Measurements from ENCODE around the gene ALKBH6. TPM values are rescaled to one million over a fixed set of nuclear protein-coding genes. Genes with fewer than 3 reads are reported as not detected.

Gene ALKBH6
- total and polyA plus RNA-seq, 2 experiments from 2014 or later, result 25.6 to 32.1 TPM

- WGBS, 2 experiments (ENCODE audit: low coverage in 1 of 2, low lambda C conversion rate in 2 of 2, missing lambda C conversion rate in 2 of 2), result 95% methylated on average over 12 of the region's 12 CpGs
- no peak overlapping the region for H3K4me3 ChIP-seq
- H3K9ac ChIP-seq, result no peak overlapping the region
- H3K27ac ChIP-seq, result no peak overlapping the region
- in situ Hi-C loops (cut with MboI), result no loop called here
- no peaks in the 10 kb centered on the region for H3K9me3 ChIP-seq (ENCODE audit: low read depth)
- no peak for DNase-seq
- no peaks in the 10 kb centered on the region for H3K9me2 ChIP-seq (ENCODE audit: insufficient read depth)
- H3K27me3 ChIP-seq (replicated peaks; ENCODE audit: insufficient read depth), result no peaks in the 10 kb centered on the region
- peaks cover 26% of the 10 kb centered on the region for H3K79me2 ChIP-seq (ENCODE audit: insufficient read depth)
- H4K20me1 ChIP-seq (ENCODE audit: insufficient read depth), result no peaks in the 10 kb centered on the region
- H3K36me3 ChIP-seq (ENCODE audit: low read depth), result no peaks in the 10 kb centered on the region
- no peak overlapping the region for H2AFZ ChIP-seq
- no peaks in the 10 kb centered on the region for H3K4me1 ChIP-seq (ENCODE audit: insufficient read depth)
- H3F3A ChIP-seq (ENCODE audit: insufficient read depth), result peaks cover 2% of the 10 kb centered on the region
- no peak overlapping the region for H3K4me2 ChIP-seq (ENCODE audit: unreplicated experiment)
- TF ChIP-seq EZH2phosphoT487 (IDR thresholded peaks at IDR 0.05; ENCODE audit: insufficient read depth, low read depth), result no peak
These were observed 44.6 kb upstream of the ALKBH6 start for GRCh38 chr19:36058481-36059179.

GRCh38 chr19:36054733-36055686 is 41.0 kb upstream of the ALKBH6 start, which contains the start of gene WDR62:
WDR62 (plus strand) TSS chr19:36054897; CDS start chr19:36054972, 75 bp downstream.
- H3K9me3 ChIP-seq (ENCODE audit: low read depth), result no peaks in the 10 kb centered on the region
- DNase-seq, result peak; percentile 98
- H3K27me3 ChIP-seq (replicated peaks; ENCODE audit: insufficient read depth), result no peaks in the 10 kb centered on the region
- H2AFZ ChIP-seq, result peak within 1 kb of the TSS; percentile 94
- in situ Hi-C loops (cut with MboI), result no loop called here
- H3K4me3 ChIP-seq, result peak within 1 kb of the TSS; percentile 86
- no peaks in the 10 kb centered on the region for H3K36me3 ChIP-seq (ENCODE audit: low read depth)
- peak within 1 kb of the TSS; percentile 91 for H3K27ac ChIP-seq
- H4K20me1 ChIP-seq (ENCODE audit: insufficient read depth), result no peaks in the 10 kb centered on the region
- no peaks in the 10 kb centered on the region for H3K9me2 ChIP-seq (ENCODE audit: insufficient read depth)
- 2 to 3% methylated on average over 50 to 69 of the region's 76 CpGs for WGBS, 2 experiments (ENCODE audit: low coverage in 1 of 2, low lambda C conversion rate in 2 of 2, missing lambda C conversion rate in 2 of 2)
- H3K4me1 ChIP-seq (ENCODE audit: insufficient read depth), result peaks cover 5% of the 10 kb centered on the region
- H3F3A ChIP-seq (ENCODE audit: insufficient read depth), result peaks cover 14% of the 10 kb centered on the region
- peak within 1 kb of the TSS; percentile 83 for H3K9ac ChIP-seq
- H3K79me2 ChIP-seq (ENCODE audit: insufficient read depth), result peaks cover 38% of the 10 kb centered on the region
- TF ChIP-seq EZH2 (IDR thresholded peaks at IDR 0.05; ENCODE audit: insufficient read depth, poor library complexity, severe bottlenecking) (no peak), EZH2phosphoT487 (IDR thresholded peaks at IDR 0.05; ENCODE audit: insufficient read depth, low read depth) (no peak)
- peak within 1 kb of the TSS; percentile 91 for H3K4me2 ChIP-seq (ENCODE audit: unreplicated experiment)

GRCh38 chr19:36054119-36054732 is 40.2 kb upstream of the ALKBH6 start, which contains the start of gene THAP8:
THAP8 (minus strand) TSS chr19:36054285; CDS start chr19:36054217, 68 bp downstream.
- H3K79me2 ChIP-seq (ENCODE audit: insufficient read depth), result peaks cover 38% of the 10 kb centered on the region

GRCh38 chr19:36051637-36052036 is 37.6 kb upstream of the ALKBH6 start:
- WGBS, 2 experiments (ENCODE audit: low coverage in 1 of 2, low lambda C conversion rate in 2 of 2, missing lambda C conversion rate in 2 of 2), result 88 to 98% methylated on average over 4 of the region's 4 CpGs

More at GRCh38 chr19:36054119-36054732, 40.2 kb upstream of the ALKBH6 start, which contains the start of gene THAP8:
- no peaks in the 10 kb centered on the region for H3K36me3 ChIP-seq (ENCODE audit: low read depth)
- H3K4me3 ChIP-seq, result peak within 1 kb of the TSS; percentile 86
- WGBS, 2 experiments (ENCODE audit: low coverage in 1 of 2, low lambda C conversion rate in 2 of 2, missing lambda C conversion rate in 2 of 2), result 1 to 2% methylated on average over 44 to 56 of the region's 56 CpGs
- H2AFZ ChIP-seq, result peak within 1 kb of the TSS; percentile 94
- H3K27ac ChIP-seq, result peak within 1 kb of the TSS; percentile 91
- in situ Hi-C loops (cut with MboI), result no loop called here
- H3K9me3 ChIP-seq (ENCODE audit: low read depth), result no peaks in the 10 kb centered on the region
- peak within 1 kb of the TSS; percentile 91 for H3K4me2 ChIP-seq (ENCODE audit: unreplicated experiment)
- no peaks in the 10 kb centered on the region for H3K27me3 ChIP-seq (replicated peaks; ENCODE audit: insufficient read depth)
- H3K4me1 ChIP-seq (ENCODE audit: insufficient read depth), result peaks cover 5% of the 10 kb centered on the region
- H3K9me2 ChIP-seq (ENCODE audit: insufficient read depth), result no peaks in the 10 kb centered on the region
- H4K20me1 ChIP-seq (ENCODE audit: insufficient read depth), result no peaks in the 10 kb centered on the region
- no peak for TF ChIP-seq EZH2 (IDR thresholded peaks at IDR 0.05; ENCODE audit: insufficient read depth, poor library complexity, severe bottlenecking)
- DNase-seq, result peak; percentile 100
- peak within 1 kb of the TSS; percentile 83 for H3K9ac ChIP-seq
- H3F3A ChIP-seq (ENCODE audit: insufficient read depth), result peaks cover 14% of the 10 kb centered on the region

More at GRCh38 chr19:36051637-36052036, 37.6 kb upstream of the ALKBH6 start:
- no peaks in the 10 kb centered on the region for H3K9me3 ChIP-seq (ENCODE audit: low read depth)
- H3K27ac ChIP-seq, result no peak overlapping the region
- peaks cover 8% of the 10 kb centered on the region for H3K4me1 ChIP-seq (ENCODE audit: insufficient read depth)
- no peaks in the 10 kb centered on the region for H3K9me2 ChIP-seq (ENCODE audit: insufficient read depth)
- peaks cover 25% of the 10 kb centered on the region for H3K79me2 ChIP-seq (ENCODE audit: insufficient read depth)
- in situ Hi-C loops (cut with MboI), result no loop called here
- no peak overlapping the region for H2AFZ ChIP-seq
- H3F3A ChIP-seq (ENCODE audit: insufficient read depth), result peaks cover 14% of the 10 kb centered on the region
- H3K4me2 ChIP-seq (ENCODE audit: unreplicated experiment), result no peak overlapping the region
- no peaks in the 10 kb centered on the region for H3K27me3 ChIP-seq (replicated peaks; ENCODE audit: insufficient read depth)
- no peaks in the 10 kb centered on the region for H4K20me1 ChIP-seq (ENCODE audit: insufficient read depth)
- H3K36me3 ChIP-seq (ENCODE audit: low read depth), result no peaks in the 10 kb centered on the region
- no peak for DNase-seq
- TF ChIP-seq EZH2phosphoT487 (IDR thresholded peaks at IDR 0.05; ENCODE audit: insufficient read depth, low read depth) (no peak), EZH2 (IDR thresholded peaks at IDR 0.05; ENCODE audit: insufficient read depth, poor library complexity, severe bottlenecking) (no peak)
- H3K9ac ChIP-seq, result no peak overlapping the region
- H3K4me3 ChIP-seq, result no peak overlapping the region
